ENCODE data around the gene RABAC1.

The RABAC1 gene

DNA sequence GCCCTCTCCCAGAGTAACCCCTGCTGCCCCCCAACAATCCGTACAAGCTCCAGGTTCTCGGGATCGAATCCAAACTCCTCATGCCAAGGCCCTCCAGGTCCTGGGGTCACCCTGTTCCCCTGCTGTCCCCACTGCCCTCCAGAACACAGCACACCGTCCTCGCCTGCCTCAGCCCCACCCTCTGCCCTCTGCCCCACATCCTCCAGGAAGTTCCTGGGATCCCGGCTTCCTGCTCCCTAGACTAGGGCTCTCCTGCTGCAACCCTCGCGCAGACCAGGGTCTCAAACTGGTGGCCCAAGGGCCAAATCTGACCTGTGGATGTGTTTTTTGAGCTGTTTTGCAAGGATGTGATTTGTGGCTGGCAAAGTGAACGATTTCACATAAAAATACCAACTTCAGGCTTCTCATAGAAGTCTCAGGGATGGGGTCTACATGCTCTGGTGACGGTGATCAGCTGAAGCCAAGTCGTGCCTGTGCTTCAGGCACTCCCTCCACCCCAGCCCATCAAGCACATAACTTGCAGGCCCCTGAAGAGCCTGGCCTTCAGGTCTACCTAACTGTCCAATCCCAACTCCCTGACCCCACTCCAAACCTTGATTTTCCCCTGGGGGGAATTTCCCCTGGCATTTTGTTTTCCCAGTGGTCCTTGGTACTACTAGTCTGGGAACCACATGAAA is 1.8 kb downstream of the RABAC1 start:
- Histone ChIP-seq H3K27ac (peak overlapping the region in 1 of 2 donors; percentile 89), H3K4me3 (peak overlapping the region; percentile 80)
- TF ChIP-seq, protein P1, sequence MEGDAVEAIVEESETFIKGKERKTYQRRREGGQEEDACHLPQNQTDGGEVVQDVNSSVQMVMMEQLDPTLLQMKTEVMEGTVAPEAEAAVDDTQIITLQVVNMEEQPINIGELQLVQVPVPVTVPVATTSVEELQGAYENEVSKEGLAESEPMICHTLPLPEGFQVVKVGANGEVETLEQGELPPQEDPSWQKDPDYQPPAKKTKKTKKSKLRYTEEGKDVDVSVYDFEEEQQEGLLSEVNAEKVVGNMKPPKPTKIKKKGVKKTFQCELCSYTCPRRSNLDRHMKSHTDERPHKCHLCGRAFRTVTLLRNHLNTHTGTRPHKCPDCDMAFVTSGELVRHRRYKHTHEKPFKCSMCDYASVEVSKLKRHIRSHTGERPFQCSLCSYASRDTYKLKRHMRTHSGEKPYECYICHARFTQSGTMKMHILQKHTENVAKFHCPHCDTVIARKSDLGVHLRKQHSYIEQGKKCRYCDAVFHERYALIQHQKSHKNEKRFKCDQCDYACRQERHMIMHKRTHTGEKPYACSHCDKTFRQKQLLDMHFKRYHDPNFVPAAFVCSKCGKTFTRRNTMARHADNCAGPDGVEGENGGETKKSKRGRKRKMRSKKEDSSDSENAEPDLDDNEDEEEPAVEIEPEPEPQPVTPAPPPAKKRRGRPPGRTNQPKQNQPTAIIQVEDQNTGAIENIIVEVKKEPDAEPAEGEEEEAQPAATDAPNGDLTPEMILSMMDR (IDR thresholded peaks at IDR 0.05): no peak
- DNase-seq (ENCODE audit: low spot score): no peak

DNA sequence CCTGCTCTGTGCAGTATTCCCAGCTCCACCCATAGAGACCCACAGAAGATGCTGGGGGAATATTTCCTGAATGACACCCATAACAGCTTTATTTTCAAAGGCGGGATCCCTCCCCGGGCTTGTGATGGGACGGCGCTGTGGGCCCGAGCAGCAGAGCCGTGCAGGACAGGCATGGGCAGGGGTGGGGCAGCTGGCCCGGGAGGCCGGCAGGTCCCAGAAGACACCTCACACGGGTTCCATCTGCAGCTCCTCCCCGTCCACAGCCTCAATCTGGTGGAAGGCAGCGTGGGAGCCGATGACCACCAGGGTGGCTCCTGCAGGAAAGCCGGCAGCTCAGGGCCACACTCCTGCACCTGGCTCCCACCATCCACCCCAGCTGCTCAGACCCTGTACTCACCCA is 2.5 kb downstream of the RABAC1 start:
- no peak for DNase-seq (ENCODE audit: low spot score)
- TF ChIP-seq, protein P1 (IDR thresholded peaks at IDR 0.05): no peak
- H3K27ac ChIP-seq: no peak overlapping the region
- H3K4me3 ChIP-seq: no peak overlapping the region

DNA sequence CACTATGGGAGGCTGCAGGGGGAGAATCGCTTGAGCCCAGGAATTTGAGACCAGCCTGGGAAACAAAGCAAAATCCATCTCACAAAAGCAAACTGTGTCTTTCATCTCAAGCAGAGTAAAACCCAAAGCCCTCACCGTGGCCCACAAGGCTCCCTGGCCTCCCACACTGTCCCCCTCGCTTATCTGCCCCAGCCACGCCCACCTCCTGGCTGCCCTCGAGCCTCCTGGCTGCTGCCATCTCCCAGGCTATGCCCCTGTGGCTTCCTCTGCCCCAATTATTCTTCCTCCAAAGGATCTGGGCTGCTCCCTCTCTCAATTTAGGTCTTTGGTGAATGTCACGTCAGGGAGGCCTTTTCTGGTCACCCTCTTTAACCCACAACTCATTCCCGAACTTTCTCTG is 3.6 kb downstream of the RABAC1 start:
- Histone ChIP-seq H3K27ac (no peak overlapping the region), H3K4me3 (no peak overlapping the region)
- DNase-seq (ENCODE audit: low spot score): no peak
- TF ChIP-seq, protein P1 (IDR thresholded peaks at IDR 0.05): no peak

DNA sequence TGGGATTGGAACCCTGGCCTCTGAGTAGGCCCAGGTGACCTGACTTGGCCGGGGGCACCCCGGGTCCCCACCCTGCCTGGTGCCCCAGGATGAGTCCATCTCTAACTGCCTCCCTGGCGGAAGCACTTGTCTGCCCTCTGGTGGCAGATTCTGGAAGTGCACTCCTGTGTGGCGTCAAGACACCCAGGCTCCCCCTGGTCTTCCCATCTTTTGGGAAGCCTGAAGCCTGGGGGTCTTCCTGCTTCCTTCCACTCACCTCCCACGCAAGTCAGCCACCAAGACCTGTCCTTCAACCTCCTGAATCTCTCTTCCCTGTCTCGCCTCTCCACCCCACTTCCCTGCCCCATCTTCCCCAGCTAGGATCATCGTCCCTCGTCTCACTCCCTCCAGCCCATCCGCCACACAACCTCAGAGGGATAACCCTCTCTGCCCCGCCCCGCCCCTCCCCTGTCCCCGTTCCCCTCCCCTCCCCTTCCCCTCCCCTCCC is 7.4 kb downstream of the RABAC1 start:
- Histone ChIP-seq H3K27ac (no peak overlapping the region), H3K4me3 (no peak overlapping the region)
- no peak for DNase-seq (ENCODE audit: low spot score)
- TF ChIP-seq, protein P1 (IDR thresholded peaks at IDR 0.05): peak; percentile 96

DNA sequence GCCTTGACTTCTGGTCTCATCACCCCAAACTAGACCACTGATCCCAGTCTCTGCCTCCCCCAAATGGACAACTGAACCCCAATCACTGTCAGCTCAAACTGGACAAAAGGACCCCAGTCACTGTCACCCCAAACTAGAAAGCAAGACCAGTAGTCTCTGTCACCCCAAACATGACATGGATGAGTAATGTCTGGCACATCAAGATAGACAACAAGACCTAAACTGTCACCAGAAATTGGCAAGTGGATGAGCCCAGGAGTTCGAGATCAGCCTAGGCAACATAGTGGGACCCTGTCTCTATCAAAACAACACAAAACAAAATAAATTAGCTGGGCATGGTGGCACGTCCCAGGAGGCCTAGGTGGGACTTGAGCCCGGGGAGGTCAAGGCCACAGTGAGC is 12.0 kb downstream of the RABAC1 start:
- H3K4me3 ChIP-seq: no peak overlapping the region
- no peak overlapping the region for H3K27ac ChIP-seq
- no peak for DNase-seq (ENCODE audit: low spot score)
- TF ChIP-seq, protein P1 (IDR thresholded peaks at IDR 0.05): no peak

DNA sequence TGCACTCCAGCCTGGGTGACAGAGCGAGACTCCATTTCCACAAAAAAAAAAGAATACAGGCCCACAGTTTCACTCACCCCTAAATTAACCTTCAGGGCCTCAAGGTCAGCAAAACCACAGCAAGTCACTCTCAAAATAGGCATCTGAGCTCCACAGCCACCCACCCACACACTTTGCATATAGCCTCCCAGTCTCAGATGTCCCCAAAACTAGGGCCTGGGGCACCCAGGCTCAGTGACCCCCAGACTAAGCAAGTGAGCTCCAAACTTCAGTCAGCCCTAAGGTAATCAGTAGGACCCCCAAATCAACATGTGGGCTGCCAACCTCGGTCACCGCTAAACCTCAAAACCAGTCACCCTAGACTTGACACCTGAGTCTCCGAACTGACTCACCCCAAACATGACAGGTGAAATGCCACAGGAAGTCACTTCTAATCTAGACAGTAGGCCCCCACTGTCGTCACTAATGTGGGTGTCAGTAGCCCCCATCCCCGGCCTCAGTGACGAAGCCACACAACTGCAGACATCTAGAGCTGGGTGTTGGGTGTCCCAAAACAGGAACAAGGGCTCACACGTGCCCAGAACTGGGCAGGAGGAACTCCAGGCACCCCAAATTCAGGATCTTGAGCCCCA is 13.9 kb downstream of the RABAC1 start:
- no peak for DNase-seq (ENCODE audit: low spot score)
- Histone ChIP-seq H3K4me3 (no peak overlapping the region), H3K27ac (no peak overlapping the region)
- TF ChIP-seq, protein P1 (IDR thresholded peaks at IDR 0.05): no peak

DNA sequence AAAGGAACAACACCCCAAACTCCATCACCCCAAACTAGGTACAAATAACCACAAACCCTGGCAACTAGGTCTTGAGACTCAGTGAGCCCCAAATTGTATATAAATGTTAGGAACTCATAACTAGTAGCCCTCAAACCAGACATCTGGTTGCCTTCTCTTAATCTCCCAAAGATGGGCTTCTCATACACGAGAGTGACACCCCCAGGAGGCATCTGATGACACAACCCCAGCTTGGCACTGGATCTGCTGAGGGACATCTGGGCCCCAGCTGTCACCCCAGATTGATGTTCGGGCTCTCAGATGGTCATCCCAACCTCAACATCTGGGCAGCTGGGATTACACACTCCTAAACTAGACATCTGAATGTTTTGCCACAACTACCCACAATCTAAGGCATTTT is 14.8 kb downstream of the RABAC1 start:
- TF ChIP-seq, protein P1 (IDR thresholded peaks at IDR 0.05): no peak
- no peak overlapping the region for H3K27ac ChIP-seq

More for the DNA sequence above, 14.8 kb downstream of the RABAC1 start:
- no peak overlapping the region for H3K4me3 ChIP-seq
- no peak for DNase-seq (ENCODE audit: low spot score)
